GM19468 (cell line): ENCODE data around the gene UBE2H.
"Not testable (repeated sequence)": the region's sequence is repeated elsewhere in the genome, so short reads cannot be mapped to it uniquely, and the experiment has no call there.

ENCODE experiments used
- ATAC-seq: cut with Tn5 transposase; IDR thresholded peaks from one replicate; pipeline ENCODE4 v1.9.1; 2021; ENCODE audit warnings: mild to moderate bottlenecking, moderate library complexity, moderate number of reproducible peaks; ENCODE audit not compliant: unreplicated experiment; ENCODE audit errors: extremely low read depth

Gene UBE2H

DNA sequence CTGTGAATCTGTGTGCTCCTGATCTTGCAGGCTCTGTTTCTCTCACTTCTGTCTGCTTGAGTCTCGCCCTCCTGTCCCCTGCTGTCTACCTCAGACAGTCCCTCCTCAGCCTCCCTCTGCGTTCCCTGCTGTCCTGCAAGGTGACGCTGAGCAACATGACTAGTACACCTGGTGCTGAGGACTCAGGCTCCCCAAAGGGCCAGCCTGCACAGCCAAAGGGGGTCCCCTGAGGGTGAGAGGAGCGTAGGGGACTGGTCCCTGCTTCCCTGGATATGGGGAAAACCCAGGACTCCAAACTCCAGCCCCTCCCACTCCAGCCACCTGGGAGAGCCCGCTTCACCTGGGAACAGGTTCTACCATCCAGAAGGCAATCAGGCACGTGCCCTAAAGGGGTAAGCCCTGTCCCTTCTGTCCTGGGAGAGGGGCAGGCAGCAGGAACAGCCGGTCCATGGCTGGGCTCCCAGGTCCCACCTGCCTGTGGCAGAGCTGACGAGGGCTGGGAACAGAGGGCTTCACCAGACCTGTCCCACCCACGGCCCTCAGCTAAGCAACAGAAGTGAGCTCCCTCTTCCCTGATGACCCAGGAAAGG is 156.5 kb downstream of the UBE2H start:
- ATAC-seq = no peak

DNA sequence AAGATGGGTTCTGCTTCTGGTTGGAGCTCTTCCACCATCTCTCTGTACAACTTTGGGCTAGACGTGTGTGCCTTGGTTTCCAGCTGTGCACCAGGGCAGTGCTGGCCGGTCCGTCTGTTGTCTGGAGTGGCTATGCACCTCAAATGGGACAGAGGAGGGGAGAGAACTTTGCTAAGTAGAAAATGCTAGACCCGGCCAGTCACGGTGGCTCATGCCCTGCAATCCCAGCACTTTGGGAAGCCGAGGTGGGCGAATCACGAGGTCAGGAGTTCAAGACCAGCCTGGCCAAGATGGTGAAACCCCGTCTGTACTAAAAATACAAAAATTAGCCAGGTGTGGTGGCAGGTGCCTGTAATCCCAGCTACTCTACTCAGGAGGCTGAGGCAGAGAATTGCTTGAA is 158.3 kb downstream of the UBE2H start:
- not testable (repeated sequence) for ATAC-seq

DNA sequence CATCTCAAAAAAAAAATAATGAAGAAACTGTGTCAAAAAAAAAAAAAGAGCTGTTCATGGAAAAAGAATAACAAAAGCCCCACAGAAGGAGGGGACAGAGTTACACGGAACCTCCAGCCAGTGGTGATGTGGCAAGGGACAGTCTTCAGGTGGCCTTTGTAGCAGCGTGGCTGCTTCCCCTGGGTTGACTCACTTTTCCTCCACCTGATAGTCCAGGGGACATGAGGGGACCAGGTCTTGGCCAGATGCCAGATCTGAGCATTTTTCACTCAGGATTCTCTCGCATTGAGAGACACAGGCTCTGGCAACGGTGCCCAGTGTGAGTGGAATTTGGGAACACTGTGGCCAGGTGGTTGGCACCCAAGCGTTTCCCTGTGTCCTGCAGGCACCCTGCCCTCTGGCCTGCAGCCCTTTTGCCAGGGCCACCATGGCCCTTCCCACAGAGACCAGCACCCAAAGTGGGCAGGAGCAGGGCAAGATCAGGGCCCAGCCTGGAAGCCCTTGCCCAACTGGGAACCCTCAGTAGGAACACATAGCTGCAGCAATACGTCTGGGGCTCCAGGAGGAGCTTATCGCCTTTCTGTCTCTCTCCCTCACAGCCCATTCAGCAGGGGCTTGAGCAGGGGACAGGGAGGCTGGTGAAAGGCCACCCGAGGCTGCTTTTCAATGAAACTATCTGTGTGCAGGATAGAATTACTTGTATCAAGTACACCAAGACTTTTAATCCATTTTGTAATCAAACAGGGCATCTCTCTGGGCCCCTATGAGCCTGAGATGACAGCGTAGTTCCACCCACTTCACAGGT is 159.1 kb downstream of the UBE2H start:
- no peak for ATAC-seq

DNA sequence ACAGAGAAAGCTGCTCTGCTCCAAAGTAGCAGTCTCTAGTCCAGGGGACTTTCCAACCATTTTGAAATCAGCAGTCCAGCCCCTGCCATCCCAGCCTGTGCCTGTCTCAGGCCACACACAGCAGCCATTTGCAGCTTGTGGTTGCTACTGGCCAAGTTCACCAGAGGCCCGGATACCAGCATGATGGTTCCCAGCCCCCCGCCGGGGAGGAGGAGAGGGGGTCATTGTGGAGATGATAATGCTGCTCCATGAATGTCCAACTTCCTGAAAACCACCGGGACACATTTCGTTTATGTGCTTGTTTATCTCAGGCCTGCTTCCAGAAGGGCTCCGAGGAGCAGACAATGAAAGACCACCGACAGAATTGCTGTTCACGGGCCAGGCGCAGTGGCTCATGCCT is 160.0 kb downstream of the UBE2H start:
- ATAC-seq = no peak

DNA sequence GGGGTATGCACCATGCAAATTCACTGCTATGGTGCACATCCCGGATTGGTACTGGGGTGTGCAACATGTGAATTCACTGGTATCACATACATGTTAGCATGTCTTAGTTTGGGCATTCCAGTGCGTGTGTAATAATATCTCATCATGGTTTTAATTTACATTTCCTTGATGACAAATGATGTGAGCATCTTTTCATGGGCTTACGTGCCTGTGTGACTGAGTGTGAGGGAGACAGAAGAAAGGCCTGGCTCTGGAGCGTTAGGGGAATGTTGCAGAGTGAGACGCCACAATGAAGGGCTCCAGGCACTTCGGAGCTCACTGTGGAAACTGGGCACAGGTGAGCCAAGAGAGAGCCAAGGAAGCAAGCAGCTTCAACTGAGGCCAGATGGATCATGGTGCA is 162.6 kb downstream of the UBE2H start:
- ATAC-seq = no peak

DNA sequence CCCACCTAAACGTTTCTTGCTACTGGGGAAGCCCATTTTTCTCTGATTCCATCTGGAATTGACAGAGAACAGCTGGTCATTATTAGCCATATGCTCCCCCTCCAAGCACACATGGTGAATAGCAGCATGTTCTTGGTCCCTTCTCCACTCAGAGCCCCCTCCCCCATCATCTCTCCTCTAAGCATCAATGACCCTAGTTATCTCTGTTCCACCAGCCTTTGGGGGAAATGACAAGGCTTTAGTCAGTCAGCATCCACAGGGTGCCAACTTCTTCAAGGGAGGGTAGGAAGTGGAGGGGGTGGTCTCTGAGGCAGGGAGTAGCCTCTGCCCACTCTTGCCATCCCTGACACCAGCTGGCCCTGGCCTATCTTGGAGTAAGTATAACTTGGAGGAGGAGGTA is 163.1 kb downstream of the UBE2H start:
- no peak for ATAC-seq

DNA sequence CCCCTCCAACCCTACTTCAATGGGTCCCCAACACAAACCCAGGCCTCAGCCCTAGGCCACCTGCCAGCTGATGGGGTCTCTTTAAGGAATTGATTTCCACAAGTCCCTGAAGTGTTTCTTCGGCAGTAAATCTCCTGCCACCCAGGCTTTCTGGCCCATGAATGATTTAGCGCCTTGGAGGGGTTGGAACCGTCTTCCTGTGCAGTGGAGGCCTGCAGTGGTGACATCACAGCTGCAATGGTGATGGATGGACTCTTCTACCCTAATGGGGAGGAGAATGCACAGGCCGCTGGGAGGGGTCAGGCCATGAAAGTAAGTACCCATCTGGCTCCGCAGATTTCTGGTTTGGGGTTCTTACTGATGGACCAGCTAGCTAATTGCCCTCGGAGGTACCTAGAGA is 163.8 kb downstream of the UBE2H start:
- ATAC-seq = no peak

DNA sequence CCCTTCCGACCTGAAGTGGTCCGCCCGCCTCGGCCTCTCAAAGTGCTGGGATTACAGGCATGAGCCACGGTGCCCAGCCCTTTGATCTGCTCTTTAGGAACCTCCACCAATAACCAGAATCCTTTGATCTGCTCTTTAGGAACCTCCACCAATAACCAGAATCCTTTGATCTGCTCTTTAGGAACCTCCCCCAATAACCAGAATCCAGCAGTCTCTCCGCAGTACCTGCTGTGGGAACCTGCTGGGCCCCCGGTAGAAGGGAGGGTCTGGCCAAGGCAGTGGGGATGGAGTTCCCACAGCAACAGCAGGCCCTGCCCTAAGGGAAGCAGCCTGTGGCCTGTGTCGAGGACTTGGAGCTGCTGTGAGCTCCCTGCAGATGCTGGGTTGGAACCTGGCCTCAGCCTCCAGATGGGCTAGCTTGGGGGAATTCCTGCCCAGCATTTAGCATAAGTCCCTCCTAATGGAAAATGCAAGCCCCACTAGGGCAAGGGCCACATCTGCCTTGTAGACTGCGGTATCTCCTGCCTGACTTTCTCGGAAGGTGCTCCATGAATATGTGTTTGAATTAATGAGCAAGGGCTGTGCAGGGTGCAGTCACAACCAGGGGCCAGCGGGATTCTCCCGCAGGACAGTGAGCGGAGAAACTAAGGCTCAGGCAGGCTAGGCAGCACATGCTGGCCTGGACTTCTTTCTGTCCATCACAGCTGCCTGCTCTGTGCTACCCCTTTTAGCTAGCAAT is 165.8 kb downstream of the UBE2H start:
- no peak for ATAC-seq

DNA sequence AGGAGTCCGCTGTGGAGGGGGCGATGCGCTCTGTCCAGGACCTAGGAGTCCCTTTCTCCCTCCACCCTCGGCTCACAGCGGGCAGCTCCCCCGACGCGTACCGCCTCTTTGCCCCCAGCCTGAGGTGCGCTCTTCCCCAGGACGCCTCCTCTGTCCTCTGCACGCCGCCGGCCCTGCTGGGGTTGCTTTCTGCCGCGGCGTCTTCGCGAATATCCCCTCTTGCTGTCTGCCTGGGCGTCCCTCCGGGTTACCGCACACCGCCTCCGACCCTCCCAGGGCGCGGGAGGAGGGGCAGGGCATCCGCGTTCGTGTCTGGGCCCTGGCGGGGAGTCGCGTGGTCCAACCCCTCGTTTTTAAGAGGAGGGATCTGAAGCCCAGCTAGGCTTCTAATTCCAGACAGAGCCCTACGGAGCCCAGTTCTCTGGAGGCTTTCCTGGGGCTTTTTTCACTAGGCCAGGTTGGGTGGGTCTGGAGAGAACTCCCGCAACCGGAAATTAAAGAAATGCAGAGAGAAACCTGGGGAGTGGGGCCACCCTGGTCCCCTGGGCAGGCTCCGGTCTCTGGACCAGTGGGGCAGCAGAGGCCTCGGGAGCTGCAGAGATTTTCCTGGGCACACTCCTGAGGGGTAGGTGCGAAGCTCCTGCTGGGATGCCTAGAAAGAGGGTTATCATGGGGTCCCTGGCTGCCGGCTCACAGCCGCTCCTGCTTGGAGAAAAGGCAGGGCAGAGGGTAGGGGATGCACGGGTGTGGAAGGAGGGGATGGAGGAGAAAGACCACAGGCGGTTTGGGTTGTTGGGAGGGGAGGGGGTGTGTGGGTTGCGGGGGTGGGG is 166.9 kb downstream of the UBE2H start:
- no peak for ATAC-seq

DNA sequence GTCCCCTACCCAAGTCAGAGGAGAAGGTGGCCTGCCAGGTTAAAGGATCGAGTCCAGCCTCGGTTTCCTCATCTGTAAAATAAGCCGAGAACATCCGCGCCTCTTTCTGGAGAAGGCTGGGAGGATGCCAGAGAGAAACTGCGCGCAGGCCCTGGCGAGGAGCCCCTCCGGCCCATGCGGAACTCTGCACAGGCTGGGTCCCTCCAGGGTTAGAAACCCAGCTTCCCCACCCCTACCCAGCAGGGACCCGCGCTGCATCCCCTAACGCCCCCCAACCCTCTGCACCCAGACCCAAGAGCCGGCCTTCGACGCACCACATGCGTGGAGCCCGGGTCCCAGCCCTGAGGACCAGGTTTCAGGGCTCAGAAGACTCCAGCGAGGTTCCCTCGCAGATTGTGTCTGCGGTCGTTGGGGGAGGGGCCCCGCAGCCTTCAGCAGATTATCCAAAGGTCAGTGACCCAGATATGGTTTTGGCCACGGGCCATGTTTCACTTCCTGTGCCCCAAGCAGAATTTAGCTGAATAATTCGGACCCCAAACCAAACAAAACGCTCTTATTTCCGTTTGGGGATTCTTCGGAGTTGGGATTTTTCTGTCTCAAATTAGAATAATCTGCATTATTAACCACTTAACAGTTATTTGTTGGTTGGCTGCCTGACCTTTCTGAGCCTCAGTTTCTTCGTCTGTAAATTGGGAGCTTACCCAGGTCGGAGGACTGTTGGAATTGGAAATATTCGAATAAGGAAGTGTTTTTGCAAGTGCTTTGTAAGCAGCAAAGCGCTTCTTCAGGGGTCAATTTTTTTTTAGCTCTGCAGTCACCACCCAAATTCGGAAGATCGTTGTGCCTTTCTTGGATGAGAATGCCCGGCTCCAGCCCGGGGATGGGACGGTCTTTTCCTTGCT is 167.7 kb downstream of the UBE2H start:
- no peak for ATAC-seq

DNA sequence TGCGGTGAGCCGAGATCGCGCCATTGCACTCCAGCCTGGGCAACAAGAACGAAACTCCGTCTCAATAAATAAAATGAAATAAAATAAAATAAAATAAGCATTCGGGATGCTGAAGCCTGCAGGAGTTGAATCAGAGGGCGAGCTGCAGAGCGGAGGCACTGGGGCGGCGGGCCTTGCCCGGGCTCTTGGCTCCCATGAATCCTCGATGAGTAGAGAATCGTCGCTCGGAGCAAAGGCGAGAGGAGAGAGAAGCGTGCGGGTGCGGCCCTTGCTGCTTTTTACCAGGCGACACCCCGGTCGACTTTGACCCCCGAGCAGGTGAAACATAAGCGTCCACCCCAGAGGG is 168.3 kb downstream of the UBE2H start:
- ATAC-seq = no peak

DNA sequence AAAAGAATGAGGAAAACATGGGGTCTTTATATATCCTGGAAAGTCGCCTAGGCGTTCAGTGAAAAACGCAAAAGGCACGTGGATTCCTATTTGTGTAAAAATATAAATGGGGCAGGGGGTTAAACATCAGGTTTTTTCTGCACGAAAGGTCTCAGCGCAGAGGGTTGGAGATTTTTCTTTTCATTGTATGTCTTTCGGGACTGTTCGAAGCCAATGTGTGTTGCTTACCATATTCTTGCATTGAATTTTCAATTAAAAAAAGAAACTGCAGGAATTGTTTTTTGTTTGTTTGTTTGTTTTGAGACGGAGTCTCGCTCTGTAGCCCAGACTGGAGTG is 169.2 kb downstream of the UBE2H start:
- no peak for ATAC-seq

DNA sequence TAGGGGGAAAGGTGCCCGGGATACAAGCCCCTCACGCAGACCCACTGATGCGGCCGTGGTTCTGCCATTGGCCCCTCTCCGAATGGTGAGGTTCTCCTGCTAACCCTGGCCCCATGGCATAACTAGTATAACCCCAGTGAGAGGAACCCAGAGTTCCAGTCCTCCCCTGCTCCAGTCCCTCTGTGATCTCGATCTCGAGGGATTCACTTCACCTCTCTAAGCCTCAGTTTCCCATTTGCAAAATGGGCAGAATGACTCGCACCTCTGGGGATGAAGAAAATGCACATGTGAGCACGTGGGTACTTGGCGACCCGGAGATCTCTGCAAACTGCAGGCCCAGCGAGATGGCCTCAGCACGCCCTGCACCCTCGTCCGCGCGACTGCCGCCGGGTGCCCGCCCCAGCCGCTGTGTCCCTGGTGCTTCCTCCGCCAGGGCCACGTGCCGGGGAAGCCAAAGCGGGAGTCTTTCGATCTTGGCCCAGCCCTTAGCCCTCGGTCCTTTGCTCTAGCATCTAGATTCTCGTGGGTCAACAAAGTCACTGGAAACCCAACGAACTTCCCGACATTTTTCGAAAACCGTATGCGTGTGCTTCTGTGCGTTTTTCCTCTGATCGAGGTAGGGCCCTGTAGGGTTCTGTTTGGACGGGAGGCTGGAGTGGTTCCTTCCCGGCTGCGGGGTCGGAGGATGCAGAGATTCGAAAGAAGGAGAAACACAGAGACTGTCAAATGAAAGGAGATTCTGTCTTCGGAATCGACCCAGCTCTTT is 169.8 kb downstream of the UBE2H start:
- ATAC-seq = no peak

DNA sequence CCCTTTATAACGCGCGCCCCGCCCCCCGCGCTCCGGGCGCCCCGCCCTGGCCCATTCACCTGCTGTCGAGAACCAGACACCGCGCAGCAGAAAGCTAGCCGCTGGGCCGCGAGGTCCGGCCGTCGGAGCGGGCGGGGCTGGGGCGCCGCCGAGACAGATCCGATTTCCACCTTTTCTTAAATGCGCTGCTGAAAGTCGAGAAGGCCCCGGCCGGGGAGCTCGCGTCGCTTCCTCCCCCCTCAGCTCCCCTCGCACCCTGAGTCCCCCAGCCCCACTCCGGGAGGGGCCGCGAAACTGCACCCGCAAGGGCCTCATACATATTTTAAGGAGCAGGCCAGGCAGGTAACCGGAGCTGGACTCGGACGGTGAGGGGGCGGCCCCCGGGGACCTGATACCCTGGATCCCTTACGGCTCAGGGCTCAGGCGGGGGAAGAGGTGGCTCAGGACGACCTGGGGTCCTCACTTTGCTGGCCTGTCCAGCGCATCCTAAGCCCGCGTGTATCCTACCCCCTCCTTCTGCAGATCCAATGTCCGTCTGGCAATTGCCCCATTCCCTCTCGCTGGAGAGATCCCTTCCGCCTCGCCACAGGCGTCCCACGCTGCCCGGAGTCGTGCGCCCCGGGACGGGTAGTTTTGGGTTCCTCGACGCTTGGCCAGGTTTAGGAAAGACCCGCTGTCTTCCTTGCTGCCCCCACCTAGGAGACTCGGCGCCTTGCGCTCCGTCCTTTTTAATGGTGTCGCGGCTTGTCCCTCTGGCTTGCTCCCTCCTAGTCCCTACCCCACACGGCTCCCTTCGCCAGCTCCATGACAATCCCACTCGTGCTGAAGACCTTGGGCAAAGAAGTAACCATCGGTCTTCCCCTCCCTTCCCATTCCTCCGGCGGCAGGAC is 170.6 kb downstream of the UBE2H start:
- ATAC-seq = no peak

DNA sequence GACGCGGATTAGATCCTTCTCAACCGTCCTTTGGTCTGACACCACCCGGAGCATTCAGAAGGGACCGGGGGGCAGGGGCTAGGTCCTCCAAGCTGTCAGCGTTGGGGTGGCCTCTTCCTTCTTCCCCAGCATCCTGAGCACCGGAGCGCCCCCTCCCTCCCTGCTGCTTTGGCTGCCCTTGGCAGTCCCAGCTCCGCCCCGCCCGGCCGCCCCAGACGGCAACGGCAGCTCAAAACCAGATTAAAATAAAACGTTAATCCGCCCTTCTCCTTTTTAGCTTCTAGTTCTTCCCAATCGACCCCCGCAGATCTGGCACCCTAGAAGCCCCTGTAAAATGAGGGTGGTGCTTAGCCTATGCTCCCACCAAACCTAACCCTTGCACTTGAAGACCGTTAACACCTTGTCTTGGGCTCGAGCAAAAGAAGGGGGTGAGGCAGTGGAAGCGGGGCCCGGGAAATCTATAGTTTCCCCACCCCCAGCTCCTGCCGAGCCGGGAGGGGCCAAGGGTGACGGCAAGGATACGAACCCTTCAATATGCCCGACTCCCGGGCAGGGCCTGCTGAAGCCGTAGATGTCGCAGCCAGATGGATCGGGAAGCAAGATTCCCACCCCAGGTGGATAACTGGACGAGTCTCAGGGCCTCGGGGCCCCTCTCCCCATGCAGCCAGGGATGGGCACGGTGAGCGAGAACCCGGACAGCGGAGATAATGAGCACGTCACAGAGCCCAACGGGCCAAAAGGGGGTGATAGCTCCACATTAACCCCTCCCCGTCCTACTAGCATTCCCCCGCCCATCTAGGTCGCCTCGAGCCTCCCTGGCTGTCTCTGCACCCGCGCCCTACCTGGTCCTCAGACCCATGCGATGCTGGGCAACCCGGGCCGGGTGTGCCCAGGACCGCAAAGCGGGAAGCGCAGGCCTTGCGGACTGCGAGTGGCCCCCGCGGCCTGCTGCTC is 171.5 kb downstream of the UBE2H start:
- ATAC-seq = no peak
